ENCODE data around the gene NIM1K. TPM values are rescaled to one million over a fixed set of nuclear protein-coding genes. Genes with fewer than 3 reads are reported as not detected.

Gene NIM1K
- total RNA-seq, 1 donor from 2014 or later = 4.8 TPM

GRCh38 chr5:43208658-43209057 lies 16.6 kb downstream of the NIM1K start:
- no peak overlapping the region for H3K27ac ChIP-seq
- no peak overlapping the region for H3K4me3 ChIP-seq
- ATAC-seq (peak; percentile 43 to 87), DNase-seq (no peak)
- intact Hi-C loops (cut with DNase I) = no loop called here
- H3K27me3 ChIP-seq (ENCODE audit: low read depth) = no peaks in the 10 kb centered on the region
- no peaks in the 10 kb centered on the region for H3K9me3 ChIP-seq
- TF ChIP-seq CTCF (IDR thresholded peaks at IDR 0.05) = no peak
- no peaks in the 10 kb centered on the region for H3K4me1 ChIP-seq
- H3K36me3 ChIP-seq = no peaks in the 10 kb centered on the region

GRCh38 chr5:43209060-43209459 lies 17.0 kb downstream of the NIM1K start:
- no peaks in the 10 kb centered on the region for H3K4me1 ChIP-seq
- H3K27me3 ChIP-seq (ENCODE audit: low read depth) = no peaks in the 10 kb centered on the region
- no peak for DNase-seq
- no peaks in the 10 kb centered on the region for H3K36me3 ChIP-seq
- no peak overlapping the region for H3K27ac ChIP-seq
- TF ChIP-seq CTCF (IDR thresholded peaks at IDR 0.05) = no peak
- no peaks in the 10 kb centered on the region for H3K9me3 ChIP-seq
- intact Hi-C loops (cut with DNase I) = no loop called here
- peak in 1 of 2 donors; percentile 55 for ATAC-seq
- H3K4me3 ChIP-seq = no peak overlapping the region

- intact Hi-C loops (cut with DNase I) = no loop called here
- no peak for TF ChIP-seq CTCF (IDR thresholded peaks at IDR 0.05)
- no peak for DNase-seq
- H3K4me3 ChIP-seq = no peak overlapping the region
- H3K4me1 ChIP-seq = no peaks in the 10 kb centered on the region
- H3K27me3 ChIP-seq (ENCODE audit: low read depth) = no peaks in the 10 kb centered on the region
- no peak overlapping the region for H3K27ac ChIP-seq
- no peaks in the 10 kb centered on the region for H3K9me3 ChIP-seq
- no peaks in the 10 kb centered on the region for H3K36me3 ChIP-seq
- no peak for ATAC-seq
Measured at GRCh38 chr5:43209833-43210232, 17.8 kb downstream of the NIM1K start.

- no peaks in the 10 kb centered on the region for H3K9me3 ChIP-seq
- H3K4me1 ChIP-seq = no peaks in the 10 kb centered on the region
- TF ChIP-seq CTCF (IDR thresholded peaks at IDR 0.05) = no peak
- intact Hi-C loops (cut with DNase I) = no loop called here
- H3K27me3 ChIP-seq (ENCODE audit: low read depth) = no peaks in the 10 kb centered on the region
- no peaks in the 10 kb centered on the region for H3K36me3 ChIP-seq
- no peak for DNase-seq
- no peak overlapping the region for H3K27ac ChIP-seq
- ATAC-seq = no peak
- no peak overlapping the region for H3K4me3 ChIP-seq
Measured at GRCh38 chr5:43210570-43210969, 18.5 kb downstream of the NIM1K start.

GRCh38 chr5:43213951-43214350 lies 21.9 kb downstream of the NIM1K start:
- no peaks in the 10 kb centered on the region for H3K4me1 ChIP-seq
- H3K9me3 ChIP-seq = no peaks in the 10 kb centered on the region
- no peaks in the 10 kb centered on the region for H3K27me3 ChIP-seq (ENCODE audit: low read depth)
- DNase-seq (no peak), ATAC-seq (no peak)
- intact Hi-C loops (cut with DNase I) = no loop called here
- no peak for TF ChIP-seq CTCF (IDR thresholded peaks at IDR 0.05)
- no peak overlapping the region for H3K27ac ChIP-seq
- H3K4me3 ChIP-seq = no peak overlapping the region
- no peaks in the 10 kb centered on the region for H3K36me3 ChIP-seq
